Measurements from ENCODE around the gene MYOZ3.

The MYOZ3 gene

DNA sequence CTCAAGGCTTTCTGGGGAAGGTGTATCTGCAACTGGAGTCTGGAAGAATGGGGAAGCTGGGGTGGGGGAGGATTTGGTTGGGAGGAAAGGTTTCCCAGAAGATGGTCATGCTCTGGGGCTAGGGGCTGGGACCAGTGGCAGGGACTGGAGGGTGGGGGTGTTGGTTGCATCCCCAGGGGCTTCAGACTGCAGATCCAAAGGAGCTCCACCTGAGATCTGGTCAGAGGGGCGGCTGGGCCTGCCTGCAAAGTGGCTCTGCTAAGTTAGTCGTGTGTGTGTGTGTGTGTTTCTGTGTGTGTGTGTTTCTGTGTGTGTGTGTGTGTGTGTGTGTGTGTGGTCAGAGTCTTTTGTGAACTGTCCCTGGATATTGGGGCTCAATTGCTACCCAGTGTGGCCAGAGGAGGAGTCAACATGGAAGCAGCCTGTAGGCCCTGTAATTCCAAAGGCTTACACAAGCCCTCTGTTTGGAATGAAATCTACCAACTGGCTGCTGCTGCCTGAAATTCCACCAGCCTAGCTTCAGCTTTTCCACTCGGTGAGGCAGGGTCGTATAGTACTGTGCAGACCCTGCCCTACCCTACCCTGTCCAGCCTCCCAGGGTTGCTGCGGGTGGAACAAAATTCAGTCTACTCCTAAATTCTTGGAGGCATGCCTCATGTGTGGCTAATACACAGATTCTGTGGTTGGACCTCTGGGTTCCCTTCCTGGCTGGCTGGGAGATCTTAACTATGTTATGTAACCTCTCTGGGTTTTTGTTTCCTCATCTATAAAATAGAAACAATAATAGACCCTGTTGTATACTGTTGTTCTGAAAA, 33.1 kb upstream of the MYOZ3 start:
- no peak for DNase-seq (ENCODE audit: low spot score)

DNA sequence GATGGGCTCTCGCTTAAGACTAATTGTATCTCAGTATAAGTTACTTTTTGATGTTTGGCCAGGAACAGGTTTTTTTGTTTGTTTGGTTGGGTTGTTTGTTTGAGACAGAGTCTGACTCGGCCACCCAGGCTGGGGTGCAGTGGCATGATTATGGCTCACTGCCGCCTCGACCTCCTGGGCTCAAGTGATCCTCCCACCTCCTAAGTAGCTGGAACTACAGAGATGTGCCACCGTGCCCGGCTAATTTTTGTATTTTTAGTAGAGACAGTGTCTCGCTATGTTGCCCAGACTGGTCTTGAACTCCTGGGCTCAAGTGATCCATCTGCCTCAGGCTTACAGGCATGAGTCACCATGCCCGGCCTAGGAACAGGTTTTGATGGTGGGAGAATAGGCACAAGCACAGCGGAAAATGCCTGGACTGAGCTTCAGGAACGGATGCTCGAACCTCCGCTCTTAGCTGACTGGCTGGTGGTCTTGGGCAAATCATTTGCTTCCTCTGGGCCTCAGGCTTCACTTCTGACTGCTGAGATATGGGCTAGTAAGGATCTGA, 32.0 kb upstream of the MYOZ3 start:
- no peak for DNase-seq (ENCODE audit: low spot score)

DNA sequence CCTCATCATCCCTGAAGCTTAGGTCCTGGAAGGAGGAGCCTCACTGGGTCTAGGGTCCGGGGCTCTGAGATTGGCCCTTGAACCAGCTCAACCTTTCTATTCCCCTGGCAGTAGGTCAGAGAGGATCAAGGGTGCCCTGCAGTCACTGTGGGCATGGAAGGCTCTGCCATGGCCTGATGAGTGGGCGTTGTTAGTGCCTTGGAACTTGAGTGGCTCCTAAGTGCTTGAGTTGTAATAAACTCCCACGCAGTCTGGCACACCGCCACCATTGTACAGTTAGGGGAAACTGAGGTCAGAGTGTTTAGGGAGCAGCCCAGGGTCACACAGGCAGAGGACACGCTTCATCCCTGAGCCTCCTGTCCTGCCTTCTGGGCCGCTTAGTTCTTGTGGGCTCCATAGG, 31.0 kb upstream of the MYOZ3 start:
- DNase-seq (ENCODE audit: low spot score), result no peak

DNA sequence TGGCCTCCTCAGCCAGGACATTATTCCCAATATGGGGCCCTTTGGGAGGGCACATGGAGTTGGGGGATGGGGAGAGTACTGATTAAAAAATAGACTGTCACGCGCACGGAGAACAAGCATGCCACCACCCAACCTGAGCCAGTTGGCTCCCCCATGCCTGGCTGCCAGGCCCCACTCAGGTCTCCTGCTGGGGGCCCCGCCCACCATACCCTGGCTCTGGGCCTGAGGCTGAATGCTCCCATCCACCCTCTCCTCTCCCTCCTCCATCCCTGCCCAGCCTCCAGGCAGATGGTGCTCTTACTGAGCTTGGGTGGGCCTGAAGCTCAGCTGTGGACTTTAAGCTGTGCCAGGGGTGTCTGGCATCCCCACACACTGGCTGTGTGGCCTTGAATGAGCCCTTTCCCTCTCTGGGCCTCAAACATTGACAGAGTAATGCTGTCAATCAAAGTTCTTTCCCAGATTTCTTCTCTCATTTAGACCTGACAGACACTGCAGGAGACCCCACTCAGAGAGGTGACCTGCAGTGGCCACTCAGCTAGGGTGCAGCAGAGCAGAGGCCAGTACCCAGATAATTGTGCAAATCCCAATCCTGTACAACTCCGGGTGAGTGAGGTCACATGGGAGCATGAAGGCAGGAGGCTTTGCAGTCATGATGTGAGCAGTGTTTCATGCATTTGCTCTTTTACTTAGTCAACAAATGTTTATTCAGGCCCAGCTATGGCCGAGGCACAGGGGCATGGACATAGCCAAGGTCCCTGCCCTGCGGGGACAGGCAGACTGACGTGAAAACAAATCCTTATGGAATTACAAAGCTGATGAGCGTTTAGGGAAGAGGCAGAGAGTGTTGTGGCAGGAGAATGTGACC, 30.4 kb upstream of the MYOZ3 start:
- no peak for DNase-seq (ENCODE audit: low spot score)

GRCh38 chr5:150631326-150631701, 29.7 kb upstream of the MYOZ3 start:
- no peak for DNase-seq (ENCODE audit: low spot score)

GRCh38 chr5:150632305-150633160, 28.5 kb upstream of the MYOZ3 start:
- no peak for DNase-seq (ENCODE audit: low spot score)

- DNase-seq (ENCODE audit: low spot score), result no peak
Measured at GRCh38 chr5:150633429-150633828, 27.6 kb upstream of the MYOZ3 start.

DNA sequence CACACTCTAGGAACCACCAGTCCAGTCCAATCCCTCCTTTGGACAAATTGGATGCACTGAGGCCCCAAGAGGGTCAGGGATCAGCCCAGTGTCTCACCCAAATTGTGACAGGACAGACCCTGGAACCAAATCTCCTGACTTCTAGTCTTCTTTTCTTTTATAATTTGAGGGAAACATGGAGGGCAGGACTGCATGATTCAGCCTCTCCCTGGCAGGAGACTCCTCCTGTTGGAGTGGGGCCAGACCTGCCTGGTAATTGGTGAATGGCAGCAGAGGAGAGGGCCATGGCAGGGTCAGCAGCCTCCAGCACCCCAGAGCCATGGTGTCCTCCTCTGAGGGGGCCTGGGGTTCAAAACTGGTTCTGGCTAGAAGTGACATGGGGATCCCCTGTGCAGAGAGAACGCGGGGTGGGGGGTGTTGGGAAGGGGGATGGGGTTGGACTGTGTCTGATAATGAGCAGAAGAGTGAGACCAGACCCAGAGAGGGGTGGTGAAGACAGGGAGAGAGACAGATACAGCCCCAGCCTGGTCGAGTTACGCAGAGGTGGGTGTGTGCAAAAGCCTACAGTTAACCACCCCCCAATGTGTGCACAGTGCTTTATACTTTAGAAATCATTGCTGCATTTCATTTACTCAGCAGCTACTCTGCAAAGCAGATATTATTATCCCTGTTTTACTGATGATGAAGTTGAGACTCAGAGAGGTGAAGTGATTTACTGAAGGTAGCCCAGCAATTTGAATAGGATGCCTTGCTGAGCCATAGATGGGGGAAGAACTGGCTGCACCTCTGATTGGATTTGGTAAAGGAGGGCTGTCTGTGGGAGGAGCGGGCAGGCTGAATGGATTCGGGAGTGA, 24.4 kb upstream of the MYOZ3 start:
- no peak for DNase-seq (ENCODE audit: low spot score)

DNA sequence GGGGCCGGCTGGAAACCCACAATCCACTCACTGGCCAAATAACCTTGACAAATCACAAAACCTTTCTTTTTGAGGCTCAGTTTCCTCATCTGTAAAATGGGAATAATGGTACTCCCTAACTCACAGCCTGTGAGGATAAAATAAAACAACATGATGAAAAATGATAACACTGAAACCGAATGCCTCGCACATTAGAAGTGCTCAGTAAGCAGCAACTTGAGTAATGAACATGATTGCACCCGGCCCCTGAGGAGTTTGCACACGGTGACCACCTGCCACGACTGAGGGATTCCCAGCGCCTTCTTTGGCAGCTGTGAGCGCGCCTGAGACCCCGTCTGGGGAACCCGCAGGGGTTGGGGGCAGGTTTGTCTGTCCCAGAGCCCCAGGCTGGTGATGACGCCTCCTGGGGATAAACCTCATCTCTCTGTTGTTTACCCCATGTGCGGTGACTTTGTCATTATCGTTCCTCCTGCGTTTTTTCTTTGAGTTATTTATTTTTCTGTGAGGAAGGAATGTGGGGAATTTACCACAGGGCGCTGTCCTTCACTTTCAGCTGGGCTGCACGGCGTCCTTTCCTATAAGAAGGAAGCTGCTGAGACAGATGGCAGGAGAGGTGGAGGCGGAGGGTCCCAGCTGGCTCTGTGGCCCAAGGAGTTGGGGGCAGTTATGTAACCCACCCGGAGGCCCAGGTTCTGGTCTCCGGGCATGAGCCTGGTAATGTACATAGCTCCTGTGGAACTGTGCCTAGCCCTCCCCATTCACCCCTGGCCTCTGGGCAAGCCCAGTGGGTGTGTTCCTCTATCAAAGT, 23.6 kb upstream of the MYOZ3 start:
- DNase-seq (ENCODE audit: low spot score), result no peak

- DNase-seq (ENCODE audit: low spot score), result no peak
Measured at GRCh38 chr5:150638053-150638444, 23.0 kb upstream of the MYOZ3 start.

GRCh38 chr5:150638488-150639376, 22.3 kb upstream of the MYOZ3 start:
- no peak for DNase-seq (ENCODE audit: low spot score)

- DNase-seq (ENCODE audit: low spot score), result no peak
Measured at GRCh38 chr5:150639377-150639692, 21.7 kb upstream of the MYOZ3 start.

DNA sequence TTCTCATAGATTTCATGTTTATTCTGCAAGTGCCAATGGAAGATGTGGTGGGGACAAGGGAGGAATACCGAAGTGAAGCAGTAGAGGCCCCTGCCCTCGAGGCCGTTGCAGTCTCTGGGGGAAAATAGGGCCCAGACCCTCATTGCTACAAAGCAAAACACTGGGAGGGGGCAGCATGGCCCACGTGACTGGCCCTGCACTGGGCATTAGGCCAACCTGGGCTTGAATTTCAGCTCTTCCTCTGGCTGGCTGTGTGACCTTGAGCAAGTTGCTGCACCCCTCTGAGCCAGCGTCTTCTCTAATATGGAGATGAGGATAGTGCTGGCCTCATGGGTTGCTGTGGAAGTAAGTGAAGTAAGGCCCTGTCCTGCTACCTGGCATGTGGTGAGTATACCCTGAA, 21.3 kb upstream of the MYOZ3 start:
- DNase-seq (ENCODE audit: low spot score), result no peak

DNA sequence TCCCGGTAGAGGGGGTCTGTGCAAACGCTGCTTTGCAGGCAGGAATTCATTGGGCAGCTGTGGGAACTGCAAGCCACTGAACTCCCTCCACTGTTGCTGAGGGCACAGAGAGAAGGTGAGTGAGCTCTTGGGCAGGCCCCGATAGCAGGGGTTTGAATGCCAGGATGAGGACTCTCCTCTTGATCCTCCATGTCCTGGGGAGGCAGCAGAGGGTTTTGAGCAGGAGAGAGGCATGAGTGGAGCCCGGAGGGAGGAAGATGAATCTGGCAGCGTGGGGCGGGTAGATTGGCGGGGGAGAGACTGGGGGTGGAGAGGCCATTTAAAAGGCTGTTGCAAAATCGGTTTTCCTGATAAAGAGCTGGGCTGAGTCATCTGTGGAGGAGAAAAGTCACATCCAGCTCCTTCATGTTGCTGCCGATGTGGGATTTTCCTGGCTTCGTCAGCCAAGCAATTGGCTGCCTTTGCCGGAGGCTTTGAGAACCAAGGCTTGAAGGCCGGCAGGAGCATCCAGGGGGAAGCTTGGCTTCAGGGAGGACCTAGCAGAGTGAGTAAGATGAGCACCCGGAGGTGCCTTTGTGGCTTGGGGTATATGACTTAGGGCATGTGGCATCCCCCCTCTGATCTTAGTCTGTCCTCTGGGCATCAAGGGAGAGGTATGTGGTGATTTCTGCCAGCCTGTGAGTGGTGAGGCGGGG, 20.6 kb upstream of the MYOZ3 start, which contains the start of gene SYNPO:
Gene SYNPO, plus strand, starts transcription at position 350 of the 695 bp plus-strand sequence. CDS start 7,616 bp downstream, outside the sequence.
- DNase-seq (ENCODE audit: low spot score), result no peak

DNA sequence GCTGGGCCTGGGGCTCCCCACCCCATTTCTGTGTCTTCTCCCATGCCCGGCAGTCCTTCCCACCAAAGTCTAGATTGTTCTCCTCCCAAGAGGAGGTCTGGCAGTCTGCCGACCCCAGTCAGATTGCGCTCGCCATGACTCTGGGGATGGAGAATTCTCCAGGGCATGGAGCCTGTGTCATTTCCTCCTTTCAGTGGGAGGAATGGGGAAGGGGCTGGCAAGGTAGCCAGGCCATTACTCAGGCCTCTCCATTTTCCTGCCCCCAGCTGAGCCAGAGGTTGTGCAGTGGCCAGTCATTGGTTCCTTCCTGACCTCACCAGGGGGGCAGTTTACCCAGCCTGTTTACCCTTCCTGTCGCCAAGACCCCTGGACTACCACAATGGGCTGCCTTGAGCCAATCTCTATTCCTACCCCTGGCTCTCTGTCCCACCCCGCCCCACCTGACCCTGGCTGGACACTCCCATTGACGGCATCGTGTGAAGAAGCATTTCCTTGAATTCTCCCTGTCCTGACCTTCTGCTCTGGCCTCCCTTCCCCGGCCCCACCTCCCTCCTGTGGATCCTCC, 20.0 kb upstream of the MYOZ3 start:
- no peak for DNase-seq (ENCODE audit: low spot score)

DNA sequence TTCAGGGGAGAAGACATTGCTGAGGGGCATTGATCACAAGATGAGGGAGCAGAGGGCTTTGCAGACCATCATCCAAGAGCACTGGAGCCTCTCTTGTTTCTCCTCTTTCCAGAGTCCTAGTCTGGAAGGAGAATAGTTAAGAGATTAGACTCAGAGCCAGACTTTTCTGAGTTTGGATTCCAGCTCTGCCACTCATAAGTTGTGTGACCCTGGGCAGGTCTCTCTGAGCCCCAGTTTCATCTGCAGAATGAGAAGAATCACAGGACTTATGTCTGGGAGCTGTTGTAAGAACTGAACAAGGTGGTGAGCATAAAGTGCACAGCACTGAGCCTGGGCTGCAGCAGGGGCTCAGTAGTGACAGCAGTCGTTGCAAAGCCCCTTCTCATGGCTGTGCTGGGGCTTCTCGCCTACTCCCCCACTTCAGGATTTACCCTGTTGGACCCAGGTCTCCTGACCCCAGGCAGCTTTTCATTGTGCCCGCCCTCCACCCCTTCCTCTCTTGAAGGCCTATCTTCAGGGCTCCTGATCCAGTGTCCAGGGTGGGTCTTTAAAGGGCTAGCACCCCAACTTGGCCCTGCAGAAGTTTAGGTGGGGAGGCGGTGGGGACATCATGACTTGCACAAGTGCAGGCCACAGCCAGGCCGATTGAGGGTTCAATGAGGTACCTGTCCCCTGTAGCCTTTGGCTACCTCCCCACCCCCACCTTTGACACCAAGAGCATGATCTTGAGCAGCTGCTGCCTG, 19.1 kb upstream of the MYOZ3 start:
- no peak for DNase-seq (ENCODE audit: low spot score)

DNA sequence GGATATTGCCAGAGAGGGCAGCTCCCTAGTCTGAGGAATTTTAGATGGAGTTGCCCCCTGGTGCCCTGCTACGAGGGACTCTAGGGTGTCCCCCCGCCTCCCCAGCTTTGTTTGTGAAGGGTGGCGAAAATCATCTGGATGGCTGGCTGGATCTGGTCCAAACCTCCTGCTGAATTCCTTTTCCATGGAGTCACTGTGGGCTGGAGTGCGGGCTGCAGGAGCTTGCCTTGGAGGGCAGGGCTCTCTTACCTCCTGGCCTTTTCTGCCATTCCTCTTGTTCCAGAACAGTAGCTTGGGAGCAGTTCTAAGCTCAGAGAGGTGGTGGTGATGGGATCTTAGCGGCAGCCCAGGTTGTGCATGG, 18.5 kb upstream of the MYOZ3 start:
- no peak for DNase-seq (ENCODE audit: low spot score)
